Adipose tissue (tissue), 3 donors: ENCODE measurements around the gene PPP1CA. TPM values are rescaled to one million over a fixed set of nuclear protein-coding genes. Genes with fewer than 3 reads are reported as not detected.

Source experiments
- H3K27ac ChIP-seq: one replicate; pipeline ENCODE4 v1.5.1; 2013; ENCODE audit warnings: low read depth, low read length
- WGBS, 3 donors: extraction: QIAGEN DNeasy Blood & Tissue Kit; methylation state at CpG; one replicate each; pipeline ENCODE4 v1.1.7; 2013; 5-methylcytosine and 5-hydroxymethylcytosine counted together
- polyA plus RNA-seq, 3 donors: library from polyadenylated mRNA; stranded (reverse); fragments of 200-250 nt; gene quantifications; one replicate each; pipeline ENCODE4 v1.2.3, GENCODE V29; 2013
- donor health status: healthy with polysubstance abuse.
- donor health status: Bipolar disorder and iron deficiency.
- donor health status: healthy.

The PPP1CA gene
- polyA plus RNA-seq, 3 donors, result 82.3 to 97.8 (median 93.6) TPM

GRCh38 chr11:67351275-67352005 is 50.2 kb downstream of the PPP1CA start:
- WGBS, 3 donors, result 53 to 55% (median 54%) methylated on average over 11 of the region's 11 CpGs
- H3K27ac ChIP-seq, result peak overlapping the region; percentile 40

GRCh38 chr11:67349928-67350465 is 51.7 kb downstream of the PPP1CA start:
- whole genome bisulfite sequencing, 3 donors, result 76 to 89% (median 89%) methylated on average over 4 of the region's 4 CpGs
- H3K27ac ChIP-seq, result no peak overlapping the region

GRCh38 chr11:67349457-67349856 is 52.2 kb downstream of the PPP1CA start:
- WGBS, 3 donors, result 65 to 89% (median 67%) methylated on average over 2 of the region's 2 CpGs
- no peak overlapping the region for H3K27ac ChIP-seq

GRCh38 chr11:67349036-67349435 is 52.6 kb downstream of the PPP1CA start:
- 68 to 74% (median 71%) methylated on average over 5 of the region's 5 CpGs for WGBS, 3 donors

More at GRCh38 chr11:67349036-67349435, 52.6 kb downstream of the PPP1CA start:
- no peak overlapping the region for H3K27ac ChIP-seq

Other genes starting within 250 kb of the PPP1CA start
- 10 to 100 TPM; 26.8 to 70.1 (median 50.6) TPM for gene GRK2, start 135.4 kb downstream of the PPP1CA start, polyA plus RNA-seq
- 10 to 100 TPM; 13.0 to 48.7 (median 23.5) TPM for gene ANKRD13D, start 112.6 kb downstream of the PPP1CA start, polyA plus RNA-seq
- 10 to 100 TPM; 12.3 to 14.8 (median 13.0) TPM for gene SSH3, start 98.3 kb downstream of the PPP1CA start, polyA plus RNA-seq
- gene POLD4, start 48.3 kb downstream of the PPP1CA start, polyA plus RNA-seq, result 100 to 1,000 TPM; 116 to 188 (median 169) TPM
- 10 to 100 TPM in 1 of 3 donors, 1 to 10 TPM in 2; 2.7 to 17.4 (median 9.9) TPM for gene CLCF1, start 28.3 kb downstream of the PPP1CA start, polyA plus RNA-seq
- 10 to 100 TPM in 2 of 3 donors, 1 to 10 TPM in 1; 9.8 to 15.3 (median 10.2) TPM for gene RAD9A, start 9.9 kb downstream of the PPP1CA start, polyA plus RNA-seq
- 1 to 10 TPM; 2.2 to 6.6 (median 2.4) TPM for gene TBC1D10C, start 2.2 kb upstream of the PPP1CA start, polyA plus RNA-seq
- gene CARNS1, start 13.8 kb upstream of the PPP1CA start, polyA plus RNA-seq, result 1 to 10 TPM in 2 of 3 donors, under 1 TPM in 1; 0.32 to 2.6 (median 2.1) TPM
- 10 to 100 TPM; 32.7 to 39.5 (median 35.4) TPM for gene RPS6KB2, start 26.6 kb upstream of the PPP1CA start, polyA plus RNA-seq
- 1 to 10 TPM; 2.9 to 8.0 (median 4.1) TPM for gene PTPRCAP, start 35.8 kb upstream of the PPP1CA start, polyA plus RNA-seq
- gene CORO1B, start 41.6 kb upstream of the PPP1CA start, polyA plus RNA-seq, result 10 to 100 TPM; 60.3 to 79.0 (median 63.4) TPM
- not detected for gene GPR152, start 50.9 kb upstream of the PPP1CA start, polyA plus RNA-seq
- gene CABP4, start 53.5 kb upstream of the PPP1CA start, polyA plus RNA-seq, result 1 to 10 TPM in 2 of 3 donors, under 1 TPM in 1; 0.28 to 8.4 (median 1.5) TPM
- gene TMEM134, start 67.4 kb upstream of the PPP1CA start, polyA plus RNA-seq, result 100 to 1,000 TPM in 2 of 3 donors, 10 to 100 TPM in 1; 42.6 to 117 (median 104) TPM
- 10 to 100 TPM; 52.0 to 93.9 (median 58.1) TPM for gene AIP, start 81.2 kb upstream of the PPP1CA start, polyA plus RNA-seq
- 10 to 100 TPM; 11.5 to 22.8 (median 11.7) TPM for gene PITPNM1, start 103.5 kb upstream of the PPP1CA start, polyA plus RNA-seq
- 10 to 100 TPM; 64.4 to 78.2 (median 64.5) TPM for gene CDK2AP2, start 106.3 kb upstream of the PPP1CA start, polyA plus RNA-seq
- gene CABP2, start 121.6 kb upstream of the PPP1CA start, polyA plus RNA-seq, result not detected
- gene GSTP1, start 182.0 kb upstream of the PPP1CA start, polyA plus RNA-seq, result 100 to 1,000 TPM; 324 to 594 (median 489) TPM
- gene NDUFV1, start 205.1 kb upstream of the PPP1CA start, polyA plus RNA-seq, result 100 to 1,000 TPM; 122 to 177 (median 125) TPM
- 10 to 100 TPM in 2 of 3 donors, 1 to 10 TPM in 1; 9.8 to 37.1 (median 11.0) TPM for gene NUDT8, start 228.1 kb upstream of the PPP1CA start, polyA plus RNA-seq
- under 1 TPM in 2 of 3 donors, not detected in 1; 0.08 to 0.09 TPM for gene TBX10, start 237.9 kb upstream of the PPP1CA start, polyA plus RNA-seq
- 1 to 10 TPM in 1 of 3 donors, under 1 TPM in 1, not detected in 1; 0.54 to 4.8 TPM for gene ACY3, start 248.9 kb upstream of the PPP1CA start, polyA plus RNA-seq